Neural cell (in vitro differentiated cells): ENCODE measurements around the gene IGLL5. TPM values are rescaled to one million over a fixed set of nuclear protein-coding genes. Genes with fewer than 3 reads are reported as not detected.

Experiments used
- H2AFZ ChIP-seq: fragments of 200-600, 300-800 bp; sonication (generic), shearing (Covaris generic); 2 replicates; pipeline ENCODE4 v1.6.0; 2014; ENCODE audit warnings: low read depth, mild to moderate bottlenecking, antibody characterized with exemption, low read length, moderate library complexity
- H3F3A ChIP-seq: fragments of 200-600 bp; shearing (Covaris generic); 2 replicates; pipeline ENCODE4 v1.6.1; 2016; ENCODE audit warnings: mild to moderate bottlenecking, moderate library complexity, mixed read lengths, antibody characterized with exemption, low read length; ENCODE audit not compliant: insufficient read depth, poor library complexity, severe bottlenecking
- H3K27ac ChIP-seq: fragments of 200-600, 300-800 bp; sonication (generic), shearing (Covaris generic); 2 replicates; pipeline ENCODE4 v1.5.1; 2014; ENCODE audit warnings: mild to moderate bottlenecking, low read length, moderate library complexity
- H3K27me3 ChIP-seq: fragments of 300-800, 200-600 bp; sonication (generic), shearing (Covaris generic); 2 replicates; pipeline ENCODE4 v1.6.0; 2014; ENCODE audit warnings: mild to moderate bottlenecking, low read depth, low read length, moderate library complexity; ENCODE audit not compliant: insufficient read depth
- H3K36me3 ChIP-seq: fragments of 300-800, 200-600 bp; sonication (generic), shearing (Covaris generic); 2 replicates; pipeline ENCODE4 v1.5.1; 2014; ENCODE audit warnings: mild to moderate bottlenecking, antibody characterized with exemption, low read length, moderate library complexity; ENCODE audit not compliant: insufficient read depth
- H3K4me2 ChIP-seq: fragments of 300-800, 200-600 bp; sonication (generic), shearing (Covaris generic); 2 replicates; pipeline ENCODE4 v1.6.0; 2014; ENCODE audit warnings: mild to moderate bottlenecking, low read length
- H3K4me3 ChIP-seq: fragments of 300-800, 200-600 bp; sonication (generic), shearing (Covaris generic); 2 replicates; pipeline ENCODE4 v1.5.1; 2014; ENCODE audit warnings: mild to moderate bottlenecking, low read length, moderate library complexity
- H3K79me2 ChIP-seq: fragments of 200-600 bp; shearing (Covaris generic); replicated peaks from 2 replicates; pipeline ENCODE4 v1.6.0; 2014; ENCODE audit warnings: mild to moderate bottlenecking, low read length, moderate library complexity; ENCODE audit not compliant: insufficient read depth
- H3K9ac ChIP-seq: fragments of 300-800, 200-600 bp; sonication (generic), shearing (Covaris generic); 2 replicates; pipeline ENCODE4 v1.6.1; 2016; ENCODE audit warnings: mild to moderate bottlenecking, low read length, mixed read lengths
- H3K9me2 ChIP-seq: fragments of 200-600 bp; shearing (Covaris generic); 2 replicates; pipeline ENCODE4 v1.6.1; 2016; ENCODE audit warnings: mild to moderate bottlenecking, low read length, mixed read lengths; ENCODE audit not compliant: insufficient read depth
- H3K9me3 ChIP-seq: fragments of 200-600, 300-800 bp; sonication (generic), shearing (Covaris generic); 2 replicates; pipeline ENCODE4 v1.6.1; 2016; ENCODE audit warnings: mild to moderate bottlenecking, mixed run types, low read length, moderate library complexity, mixed read lengths
- H4K20me1 ChIP-seq: fragments of 200-600 bp; shearing (Covaris generic); 2 replicates; pipeline ENCODE4 v1.6.1; 2016; ENCODE audit warnings: mild to moderate bottlenecking, mixed run types; ENCODE audit not compliant: insufficient read depth
- EP300 ChIP-seq: fragments of 450-650 bp; conservative IDR thresholded peaks from 2 replicates; pipeline ENCODE4 v1.6.1; 2014; ENCODE audit warnings: antibody characterized with exemption, mild to moderate bottlenecking, moderate library complexity; ENCODE audit not compliant: poor library complexity, severe bottlenecking
- EZH2 ChIP-seq: fragments of 200-600, 300-800 bp; shearing (Covaris generic), sonication (generic); IDR thresholded peaks from 2 replicates; pipeline ENCODE4 v1.6.1; 2014; ENCODE audit warnings: antibody characterized with exemption, low read length, borderline replicate concordance, mild to moderate bottlenecking; ENCODE audit not compliant: insufficient read depth, poor library complexity, severe bottlenecking
- MXI1 ChIP-seq: fragments of 450-650 bp; conservative IDR thresholded peaks from 2 replicates; pipeline ENCODE4 v1.6.1; 2014; ENCODE audit warnings: antibody characterized with exemption, mild to moderate bottlenecking; ENCODE audit not compliant: poor library complexity, severe bottlenecking
- RAD21 ChIP-seq: fragments of 450-650 bp; conservative IDR thresholded peaks from 2 replicates; pipeline ENCODE4 v1.6.1; 2014; ENCODE audit warnings: antibody characterized with exemption, mild to moderate bottlenecking, moderate library complexity
- SMC3 ChIP-seq: fragments of 450-650 bp; conservative IDR thresholded peaks from 2 replicates; pipeline ENCODE4 v1.6.1; 2014; ENCODE audit warnings: antibody characterized with exemption, mild to moderate bottlenecking, moderate library complexity; ENCODE audit not compliant: poor library complexity
- TAF1 ChIP-seq: IDR thresholded peaks from 2 replicates; pipeline ENCODE4 v1.6.1; 2012; ENCODE audit warnings: low read depth
- polyA plus RNA-seq: library from polyadenylated mRNA; depleted of rRNA; stranded (reverse); fragments of >200 nt; gene quantifications from 2 replicates; pipeline ENCODE4 v1.2.3, GENCODE V29; 2014
- TF ChIP-seq, protein P1 (sequence below): IDR thresholded peaks from 2 replicates; pipeline ENCODE4 v1.6.1; 2012; ENCODE audit warnings: borderline replicate concordance
- TF ChIP-seq, protein P2 (sequence below): fragments of 450-650 bp; IDR thresholded peaks from 2 replicates; pipeline ENCODE4 v1.5.1; 2014; ENCODE audit warnings: antibody characterized with exemption, mild to moderate bottlenecking, moderate library complexity; ENCODE audit not compliant: poor library complexity, severe bottlenecking

The IGLL5 gene
- polyA plus RNA-seq, 1 donor from 2014 or later, result 0.19 TPM

DNA sequence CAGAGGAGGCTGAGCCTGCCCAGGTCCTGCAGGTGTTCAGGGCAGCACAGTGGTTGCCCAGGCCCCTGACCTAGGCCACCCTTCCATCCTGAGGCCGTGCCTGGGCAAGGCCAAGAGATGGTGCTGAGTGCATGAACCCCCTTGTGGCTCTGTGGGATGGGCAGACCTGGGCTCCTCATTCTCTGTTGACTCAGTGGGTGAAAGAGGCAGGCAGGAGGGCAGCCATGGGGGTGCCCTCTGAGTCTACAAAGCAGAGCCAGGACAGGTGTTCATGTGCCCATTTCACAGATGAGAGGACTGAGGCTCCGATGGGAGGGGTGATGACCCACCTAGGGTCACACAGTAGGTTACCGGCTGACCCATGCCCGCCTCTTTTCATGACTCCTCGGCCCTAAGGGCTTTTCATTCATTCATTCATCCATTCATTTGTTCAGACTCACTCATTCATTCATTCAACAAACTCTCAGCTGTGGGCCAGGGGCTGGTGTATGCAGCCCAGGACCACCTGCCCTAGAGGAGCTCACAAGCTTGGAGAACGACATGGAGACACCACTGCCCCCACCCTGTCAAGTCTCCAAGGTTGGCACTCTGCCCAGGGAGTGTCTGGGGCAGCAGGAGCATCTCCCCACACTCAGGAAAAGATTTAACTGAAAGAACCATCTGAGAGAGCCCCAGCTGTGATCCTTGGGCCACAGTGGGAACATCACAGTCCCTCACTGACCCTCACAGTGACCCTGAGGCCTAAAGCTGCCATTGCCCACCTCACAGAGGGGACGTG, 40.5 kb downstream of the IGLL5 start:
- Histone ChIP-seq H3K9me2 (no peaks in the 10 kb centered on the region), H3K79me2 (no peaks in the 10 kb centered on the region), H3K27ac (no peak overlapping the region), H3F3A (no peaks in the 10 kb centered on the region), H3K4me2 (no peak overlapping the region), H3K36me3 (no peaks in the 10 kb centered on the region), H3K4me3 (no peak overlapping the region), H4K20me1 (no peaks in the 10 kb centered on the region), H2AFZ (no peak overlapping the region), H3K9ac (no peak overlapping the region), H3K27me3 (no peaks in the 10 kb centered on the region), H3K9me3 (no peaks in the 10 kb centered on the region)
- no peak for TF ChIP-seq SMC3

DNA sequence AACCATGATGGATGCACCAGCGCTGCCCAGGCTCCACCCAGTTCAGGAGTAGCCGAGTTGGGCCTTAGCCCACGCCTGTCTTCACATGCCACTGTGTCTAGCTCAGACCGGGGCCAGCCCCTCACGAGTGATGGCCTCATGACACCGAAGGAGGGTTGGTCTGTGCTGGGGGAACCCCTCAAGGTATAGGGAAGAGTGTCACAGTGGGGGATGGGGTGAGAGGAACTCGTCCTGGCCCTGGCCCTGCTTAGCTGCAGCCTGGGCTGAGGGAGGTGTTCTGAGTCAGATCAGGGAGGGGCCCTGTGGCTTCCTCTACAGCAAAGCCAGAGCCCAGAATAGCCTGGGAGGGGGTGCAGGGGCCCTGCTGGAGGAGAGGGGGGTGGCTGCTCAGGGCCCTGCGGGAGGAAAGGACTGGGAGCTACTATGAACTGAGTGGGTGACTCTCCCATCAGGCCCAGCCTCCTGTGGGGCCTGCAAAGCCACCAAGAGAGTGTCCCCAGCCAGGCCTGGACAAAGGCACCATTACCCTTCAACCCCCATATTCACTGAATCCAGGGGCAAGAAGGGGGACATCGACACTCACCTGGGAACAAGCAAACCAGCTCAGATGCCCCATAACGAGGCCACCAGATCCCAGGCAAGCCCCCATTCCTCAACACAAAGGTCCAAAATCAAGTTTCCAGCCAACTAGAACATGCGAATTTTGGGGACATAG, 41.2 kb downstream of the IGLL5 start:
- H3K36me3 ChIP-seq, result no peaks in the 10 kb centered on the region
- H3F3A ChIP-seq, result no peaks in the 10 kb centered on the region
- H3K27ac ChIP-seq, result no peak overlapping the region
- H3K9me3 ChIP-seq, result no peaks in the 10 kb centered on the region
- no peaks in the 10 kb centered on the region for H4K20me1 ChIP-seq
- H3K4me2 ChIP-seq, result no peak overlapping the region
- no peaks in the 10 kb centered on the region for H3K79me2 ChIP-seq
- no peak overlapping the region for H3K9ac ChIP-seq
- no peak for TF ChIP-seq EZH2
- TF ChIP-seq SMC3, result no peak
- TF ChIP-seq EP300, result no peak
- no peak for TF ChIP-seq RAD21
- TF ChIP-seq, protein P1, sequence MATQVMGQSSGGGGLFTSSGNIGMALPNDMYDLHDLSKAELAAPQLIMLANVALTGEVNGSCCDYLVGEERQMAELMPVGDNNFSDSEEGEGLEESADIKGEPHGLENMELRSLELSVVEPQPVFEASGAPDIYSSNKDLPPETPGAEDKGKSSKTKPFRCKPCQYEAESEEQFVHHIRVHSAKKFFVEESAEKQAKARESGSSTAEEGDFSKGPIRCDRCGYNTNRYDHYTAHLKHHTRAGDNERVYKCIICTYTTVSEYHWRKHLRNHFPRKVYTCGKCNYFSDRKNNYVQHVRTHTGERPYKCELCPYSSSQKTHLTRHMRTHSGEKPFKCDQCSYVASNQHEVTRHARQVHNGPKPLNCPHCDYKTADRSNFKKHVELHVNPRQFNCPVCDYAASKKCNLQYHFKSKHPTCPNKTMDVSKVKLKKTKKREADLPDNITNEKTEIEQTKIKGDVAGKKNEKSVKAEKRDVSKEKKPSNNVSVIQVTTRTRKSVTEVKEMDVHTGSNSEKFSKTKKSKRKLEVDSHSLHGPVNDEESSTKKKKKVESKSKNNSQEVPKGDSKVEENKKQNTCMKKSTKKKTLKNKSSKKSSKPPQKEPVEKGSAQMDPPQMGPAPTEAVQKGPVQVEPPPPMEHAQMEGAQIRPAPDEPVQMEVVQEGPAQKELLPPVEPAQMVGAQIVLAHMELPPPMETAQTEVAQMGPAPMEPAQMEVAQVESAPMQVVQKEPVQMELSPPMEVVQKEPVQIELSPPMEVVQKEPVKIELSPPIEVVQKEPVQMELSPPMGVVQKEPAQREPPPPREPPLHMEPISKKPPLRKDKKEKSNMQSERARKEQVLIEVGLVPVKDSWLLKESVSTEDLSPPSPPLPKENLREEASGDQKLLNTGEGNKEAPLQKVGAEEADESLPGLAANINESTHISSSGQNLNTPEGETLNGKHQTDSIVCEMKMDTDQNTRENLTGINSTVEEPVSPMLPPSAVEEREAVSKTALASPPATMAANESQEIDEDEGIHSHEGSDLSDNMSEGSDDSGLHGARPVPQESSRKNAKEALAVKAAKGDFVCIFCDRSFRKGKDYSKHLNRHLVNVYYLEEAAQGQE, result no peak
- TF ChIP-seq, protein P2, sequence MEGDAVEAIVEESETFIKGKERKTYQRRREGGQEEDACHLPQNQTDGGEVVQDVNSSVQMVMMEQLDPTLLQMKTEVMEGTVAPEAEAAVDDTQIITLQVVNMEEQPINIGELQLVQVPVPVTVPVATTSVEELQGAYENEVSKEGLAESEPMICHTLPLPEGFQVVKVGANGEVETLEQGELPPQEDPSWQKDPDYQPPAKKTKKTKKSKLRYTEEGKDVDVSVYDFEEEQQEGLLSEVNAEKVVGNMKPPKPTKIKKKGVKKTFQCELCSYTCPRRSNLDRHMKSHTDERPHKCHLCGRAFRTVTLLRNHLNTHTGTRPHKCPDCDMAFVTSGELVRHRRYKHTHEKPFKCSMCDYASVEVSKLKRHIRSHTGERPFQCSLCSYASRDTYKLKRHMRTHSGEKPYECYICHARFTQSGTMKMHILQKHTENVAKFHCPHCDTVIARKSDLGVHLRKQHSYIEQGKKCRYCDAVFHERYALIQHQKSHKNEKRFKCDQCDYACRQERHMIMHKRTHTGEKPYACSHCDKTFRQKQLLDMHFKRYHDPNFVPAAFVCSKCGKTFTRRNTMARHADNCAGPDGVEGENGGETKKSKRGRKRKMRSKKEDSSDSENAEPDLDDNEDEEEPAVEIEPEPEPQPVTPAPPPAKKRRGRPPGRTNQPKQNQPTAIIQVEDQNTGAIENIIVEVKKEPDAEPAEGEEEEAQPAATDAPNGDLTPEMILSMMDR, result no peak
- TF ChIP-seq TAF1, result no peak
- no peak for TF ChIP-seq MXI1
- no peak overlapping the region for H2AFZ ChIP-seq
- H3K27me3 ChIP-seq, result no peaks in the 10 kb centered on the region
- H3K4me3 ChIP-seq, result no peak overlapping the region
- H3K9me2 ChIP-seq, result no peaks in the 10 kb centered on the region
